Measurements from ENCODE around the gene SHROOM1. TPM values are rescaled to one million over a fixed set of nuclear protein-coding genes. Genes with fewer than 3 reads are reported as not detected.

Gene SHROOM1
- total RNA-seq, 4 donors from 2014 or later = 7.0 to 17.0 (median 9.1) TPM

DNA sequence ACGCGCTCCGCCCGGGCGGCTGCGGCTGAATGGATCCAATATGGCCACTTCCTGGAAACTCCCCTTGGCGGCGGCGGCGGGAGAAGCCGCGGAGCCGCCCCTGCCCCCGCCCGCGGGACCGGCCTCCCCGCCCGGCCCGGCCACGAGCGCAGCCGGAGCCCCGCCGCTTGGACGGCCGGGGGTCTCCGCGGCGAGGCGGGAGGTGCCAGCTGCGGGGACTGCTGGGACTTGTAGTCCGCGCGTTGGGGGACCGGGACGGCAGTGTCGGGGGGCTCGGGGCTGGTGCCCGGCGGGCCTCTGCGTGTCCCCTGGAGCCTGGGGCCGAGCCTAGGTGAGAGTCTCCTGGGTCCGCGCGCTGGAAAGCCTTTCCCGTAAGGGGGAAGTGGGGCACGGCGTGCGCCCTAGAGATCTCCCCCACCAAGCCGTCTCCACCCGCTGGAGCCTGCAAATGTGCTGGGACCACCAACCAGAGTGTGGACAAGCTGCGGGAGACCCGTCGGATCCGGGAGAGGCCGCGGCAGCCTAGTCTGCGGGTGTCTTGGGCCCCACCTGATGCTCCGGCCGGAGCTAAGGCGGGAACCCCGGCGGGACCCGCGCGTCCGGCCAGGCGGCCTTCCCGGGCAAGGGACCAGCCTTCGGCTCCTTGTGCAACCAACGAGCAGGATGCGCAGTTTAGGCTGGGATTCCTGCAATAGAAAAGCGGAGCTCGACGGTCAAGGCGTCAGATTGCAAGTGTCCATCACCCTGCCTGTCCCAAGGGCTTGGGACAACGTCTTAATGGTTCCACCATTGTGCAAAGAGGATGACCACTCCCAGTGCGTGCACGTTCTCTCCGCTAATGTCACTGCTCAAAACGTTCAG lies 53.0 kb downstream of the SHROOM1 start, which contains the start of gene SEPTIN8:
Gene SEPTIN8 (minus strand): TSS at position 31 of the 861 bp plus-strand sequence. CDS start 102 bp downstream, outside the sequence.
- TF ChIP-seq, protein P1, sequence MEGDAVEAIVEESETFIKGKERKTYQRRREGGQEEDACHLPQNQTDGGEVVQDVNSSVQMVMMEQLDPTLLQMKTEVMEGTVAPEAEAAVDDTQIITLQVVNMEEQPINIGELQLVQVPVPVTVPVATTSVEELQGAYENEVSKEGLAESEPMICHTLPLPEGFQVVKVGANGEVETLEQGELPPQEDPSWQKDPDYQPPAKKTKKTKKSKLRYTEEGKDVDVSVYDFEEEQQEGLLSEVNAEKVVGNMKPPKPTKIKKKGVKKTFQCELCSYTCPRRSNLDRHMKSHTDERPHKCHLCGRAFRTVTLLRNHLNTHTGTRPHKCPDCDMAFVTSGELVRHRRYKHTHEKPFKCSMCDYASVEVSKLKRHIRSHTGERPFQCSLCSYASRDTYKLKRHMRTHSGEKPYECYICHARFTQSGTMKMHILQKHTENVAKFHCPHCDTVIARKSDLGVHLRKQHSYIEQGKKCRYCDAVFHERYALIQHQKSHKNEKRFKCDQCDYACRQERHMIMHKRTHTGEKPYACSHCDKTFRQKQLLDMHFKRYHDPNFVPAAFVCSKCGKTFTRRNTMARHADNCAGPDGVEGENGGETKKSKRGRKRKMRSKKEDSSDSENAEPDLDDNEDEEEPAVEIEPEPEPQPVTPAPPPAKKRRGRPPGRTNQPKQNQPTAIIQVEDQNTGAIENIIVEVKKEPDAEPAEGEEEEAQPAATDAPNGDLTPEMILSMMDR (IDR thresholded peaks at IDR 0.05) = no peak
- no peak for DNase-seq (ENCODE audit: low spot score)
- peak; percentile 42 for ATAC-seq (ENCODE audit: low FRiP score)

GRCh38 chr5:132776938-132777208 lies 53.6 kb downstream of the SHROOM1 start:
- ATAC-seq (ENCODE audit: low FRiP score) = no peak
- no peak for DNase-seq (ENCODE audit: low spot score)
- TF ChIP-seq, protein P1 (IDR thresholded peaks at IDR 0.05) = no peak

- DNase-seq (ENCODE audit: low spot score) (no peak), ATAC-seq (ENCODE audit: low FRiP score) (no peak)
- TF ChIP-seq, protein P1 (IDR thresholded peaks at IDR 0.05) = no peak
Measured at GRCh38 chr5:132776131-132776937, 54.1 kb downstream of the SHROOM1 start.

DNA sequence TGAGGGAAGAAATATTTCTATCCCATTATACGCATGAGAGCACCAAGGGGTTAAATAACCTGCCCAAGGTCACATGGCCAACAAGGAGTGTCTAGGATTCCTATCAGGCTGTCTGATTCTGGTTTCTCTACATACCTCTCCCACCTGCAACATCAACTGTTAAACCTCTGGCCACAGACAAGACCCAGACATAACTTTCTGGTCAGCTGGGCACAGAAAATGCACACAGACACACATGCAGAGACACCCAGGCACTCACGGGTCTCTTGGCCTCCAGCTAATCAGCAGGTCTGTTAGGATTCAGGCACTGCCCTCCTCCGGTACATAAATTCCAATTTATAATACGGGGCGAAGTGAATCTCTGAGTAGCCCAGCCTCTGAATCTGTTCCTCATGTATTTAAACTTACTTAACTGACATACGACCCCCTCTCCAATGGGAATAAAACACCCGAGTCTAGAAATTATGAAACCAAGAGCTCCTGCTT lies 54.9 kb downstream of the SHROOM1 start:
- no peak for DNase-seq (ENCODE audit: low spot score)
- ATAC-seq (ENCODE audit: low FRiP score) = peak; percentile 49
- TF ChIP-seq, protein P1 (IDR thresholded peaks at IDR 0.05) = no peak

DNA sequence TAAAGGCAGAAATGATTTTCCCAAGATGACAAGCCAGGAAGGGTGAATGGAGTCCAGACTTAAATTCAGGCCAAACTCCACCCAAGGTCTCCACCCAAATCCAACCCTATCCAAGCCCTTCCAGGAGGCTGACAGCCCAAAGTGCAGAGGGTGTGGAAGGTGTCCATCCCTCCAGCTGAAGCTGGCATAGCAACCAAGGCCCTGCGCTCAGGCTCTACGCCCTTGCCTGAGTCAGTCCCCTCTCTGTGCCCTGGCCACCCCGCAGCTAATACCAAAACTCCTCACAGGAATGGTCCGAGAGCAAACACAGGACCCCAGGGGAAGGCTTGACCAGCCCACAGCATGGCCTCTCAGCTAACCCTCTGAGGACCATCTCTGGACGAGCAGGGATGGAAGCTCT lies 55.6 kb downstream of the SHROOM1 start:
- TF ChIP-seq, protein P1 (IDR thresholded peaks at IDR 0.05) = no peak
- DNase-seq (ENCODE audit: low spot score) (no peak), ATAC-seq (ENCODE audit: low FRiP score) (no peak)

DNA sequence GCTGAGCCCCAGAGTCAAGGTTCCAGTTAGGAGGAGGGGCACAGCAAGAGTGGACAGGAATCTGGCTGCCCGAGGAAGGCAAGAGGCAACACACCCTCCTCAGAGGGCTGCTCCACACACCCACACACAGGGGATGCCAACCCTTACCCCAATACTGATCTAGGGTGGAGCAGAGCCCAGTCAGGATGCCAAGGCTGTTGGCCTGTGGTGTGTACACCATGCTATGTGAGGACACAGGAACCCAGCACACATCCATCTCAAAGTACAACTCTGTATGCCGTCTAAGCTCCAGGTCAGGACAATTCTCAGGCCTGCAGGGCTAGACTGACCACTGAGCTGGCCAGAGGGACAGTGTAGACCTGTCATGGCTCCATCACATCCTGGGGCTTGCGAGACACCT lies 56.0 kb downstream of the SHROOM1 start:
- ATAC-seq (ENCODE audit: low FRiP score) (peak; percentile 15), DNase-seq (ENCODE audit: low spot score) (no peak)
- TF ChIP-seq, protein P1 (IDR thresholded peaks at IDR 0.05) = no peak
